ENCODE measurements around the gene FBXO10. TPM values are rescaled to one million over a fixed set of nuclear protein-coding genes. Genes with fewer than 3 reads are reported as not detected.

The FBXO10 gene
- total and polyA plus RNA-seq, 10 of the 15 experiments (the other 5 are each of a cell fraction or from before 2014, with no cell fraction given) = 1.6 to 17.2 (median 9.6) TPM

- ChIA-PET POLR2A (interaction anchor here (0.6 to 2.6 kb wide), 4 partner anchors 9 to 191 kb away, joined by 5 to 21 read pairs (median 9); partner anchors contain the start of genes FBXO10 and TOMM5), CTCF (interaction anchor here (0.7 to 3.7 kb wide), 4 partner anchors 9 to 23 kb away, joined by 4 to 18 read pairs (median 6); partner anchors contain the start of gene FBXO10), SMC1A (ENCODE audit: uncharacterized antibody, unreplicated experiment) (interaction anchor here (0.8 to 3.4 kb wide), 6 partner anchors 9 to 80 kb away, joined by 3 to 26 read pairs (median 6); partner anchors contain the start of genes FBXO10 and TOMM5), RAD21 (ENCODE audit: unreplicated experiment) (interaction anchor here (0.6 to 2.5 kb wide), 8 partner anchors 10 to 153 kb away, joined by 3 to 20 read pairs (median 5); partner anchors contain the start of genes FBXO10, POLR1E and TOMM5)
- peaks cover 18% of the 10 kb centered on the region; the same call in 2 of the 3 replicates for H3K9me3 ChIP-seq (replicated peaks; ENCODE audit: control insufficient read depth, insufficient read depth, low read length)
- H3K4me1 ChIP-seq (ENCODE audit: control insufficient read depth, insufficient read depth, low read length) = peaks cover 49% of the 10 kb centered on the region
- no peaks in the 10 kb centered on the region for H3K27me3 ChIP-seq (replicated peaks in 1 of 2; ENCODE audit: control insufficient read depth in 2 of 2, insufficient read depth in 2 of 2, low read length in 1 of 2)
- H3K27ac ChIP-seq (ENCODE audit: control insufficient read depth, insufficient read depth) = peak overlapping the region; percentile 95
- TF ChIP-seq SKIL (IDR thresholded peaks at IDR 0.05; ENCODE audit: low read depth, poor library complexity, severe bottlenecking) (no peak), BCL3 (IDR thresholded peaks at IDR 0.05; ENCODE audit: borderline replicate concordance, insufficient read depth, low read depth, low read length, poor library complexity, severe bottlenecking) (peak; percentile 94), KAT2A (conservative IDR thresholded peaks at IDR 0.05; ENCODE audit: control insufficient read depth, low read depth, low read length) (no peak), MEF2B (IDR thresholded peaks at IDR 0.05; ENCODE audit: partially characterized antibody, poor library complexity, severe bottlenecking) (no peak), ZBED1 (IDR thresholded peaks at IDR 0.05; ENCODE audit: borderline replicate concordance) (peak; percentile 17; the same call in 1 of the 2 replicates), CREM (IDR thresholded peaks at IDR 0.05; ENCODE audit: low read depth) (peak; percentile 41; the same call in 1 of the 2 replicates), SIX5 (IDR thresholded peaks at IDR 0.05; ENCODE audit: low read depth, low read length, severe bottlenecking) (no peak), RUNX3 (IDR thresholded peaks at IDR 0.05; ENCODE audit: low read length) (peak; percentile 34), NFYA (IDR thresholded peaks at IDR 0.05; ENCODE audit: borderline replicate concordance, low read depth, low read length) (no peak), FOXM1 (IDR thresholded peaks at IDR 0.05; ENCODE audit: low read depth, low read length) (peak; percentile 81), NKRF (conservative IDR thresholded peaks at IDR 0.05) (no peak), NFIC (IDR thresholded peaks at IDR 0.05; ENCODE audit: low read depth, low read length) (peak; percentile 68), PML (IDR thresholded peaks at IDR 0.05; ENCODE audit: low read length) (peak; percentile 18; the same call in 1 of the 2 replicates), TCF12 (IDR thresholded peaks at IDR 0.05; ENCODE audit: low read depth, low read length) (0 out of 2 replicates have a peak, but pooled peaks have one; percentile 2), JUNB (IDR thresholded peaks at IDR 0.05) (peak; percentile 45), CREB1 (IDR thresholded peaks at IDR 0.05; ENCODE audit: low read depth) (no peak), ATF2 (IDR thresholded peaks at IDR 0.05; ENCODE audit: low read length) (peak; percentile 72; the same call in 1 of the 2 replicates)
- intact Hi-C loops (cut with micrococcal nuclease; ENCODE audit: unreplicated experiment) (loop anchor here (5.0 kb wide), 1 partner anchor 34 kb away; no protein-coding TSS in a partner anchor), in situ Hi-C loops (cut with MboI) (no loop called here)
- H3K36me3 ChIP-seq (ENCODE audit: control insufficient read depth in 2 of 2, insufficient read depth in 2 of 2, low read length in 1 of 2) = no peaks in the 10 kb centered on the region
- ATAC-seq (peak; percentile 49), FAIRE-seq (no peak), DNase-seq (ENCODE audit: low read depth, low spot score) (no peak)
- no TSS peak for BruUV-seq (replicated peaks)
- no peaks in the 10 kb centered on the region for H4K20me1 ChIP-seq (ENCODE audit: control insufficient read depth, insufficient read depth)
- 0 out of 2 replicates have a peak overlapping the region, but pooled peaks have one; percentile 29 for H3K4me3 ChIP-seq
- peaks cover 16% of the 10 kb centered on the region for H3K79me2 ChIP-seq (ENCODE audit: control insufficient read depth, insufficient read depth, low read length)
- WGBS (ENCODE audit: insufficient coverage, insufficient replicate concordance, low lambda C conversion rate, missing lambda C conversion rate) = 0% methylated on average over 3 of the region's 3 CpGs
- H3K9ac ChIP-seq (ENCODE audit: control insufficient read depth, insufficient read depth, low read length) = peak overlapping the region; percentile 68
- H2AFZ ChIP-seq (ENCODE audit: control insufficient read depth, low read depth, low read length) = peak overlapping the region; percentile 38; the same call in 1 of the 2 replicates
- peak overlapping the region; percentile 95; the same call in 1 of the 2 replicates for H3K4me2 ChIP-seq (ENCODE audit: control insufficient read depth, insufficient read depth)
These were observed 9.5 kb downstream of the FBXO10 start for GRCh38 chr9:37566716-37567115.
